DOHH2 (cell line): ENCODE data around the gene FXYD1.

Experiments used
- H3F3A ChIP-seq: fragments of 200-600 bp; sonication (generic), shearing (Covaris generic); 2 replicates; pipeline ENCODE4 v1.6.0; 2016; ENCODE audit warnings: antibody characterized with exemption, mild to moderate bottlenecking; ENCODE audit not compliant: control insufficient read depth, insufficient read depth
- H3K27ac ChIP-seq: fragments of 200-600 bp; sonication (generic); 2 replicates; pipeline ENCODE4 v1.5.1; 2014; ENCODE audit warnings: low read depth, mild to moderate bottlenecking, low read length, moderate library complexity
- H3K27me3 ChIP-seq: fragments of 200-600 bp; sonication (generic); 2 replicates; pipeline ENCODE4 v1.6.1; 2014; ENCODE audit warnings: mild to moderate bottlenecking, low read length, mixed read lengths; ENCODE audit not compliant: control insufficient read depth
- H3K36me3 ChIP-seq: fragments of 200-600 bp; sonication (generic); 2 replicates; pipeline ENCODE4 v1.6.1; 2014; ENCODE audit warnings: mild to moderate bottlenecking, low read length, moderate library complexity, mixed read lengths; ENCODE audit not compliant: control insufficient read depth
- H3K4me1 ChIP-seq: fragments of 200-600 bp; sonication (generic); 2 replicates; pipeline ENCODE4 v1.6.1; 2014; ENCODE audit warnings: mild to moderate bottlenecking, low read length, mixed read lengths; ENCODE audit not compliant: control insufficient read depth
- H3K4me2 ChIP-seq: fragments of 200-600 bp; sonication (generic); 2 replicates; pipeline ENCODE4 v1.6.0; 2014; ENCODE audit warnings: mild to moderate bottlenecking, low read length, moderate library complexity
- H3K4me3 ChIP-seq: fragments of 200-600 bp; sonication (generic); 2 replicates; pipeline ENCODE4 v1.5.1; 2014; ENCODE audit warnings: mild to moderate bottlenecking, low read length, mixed read lengths
- H3K79me2 ChIP-seq: fragments of 200-600 bp; sonication (generic); 2 replicates; pipeline ENCODE4 v1.6.1; 2014; ENCODE audit warnings: mild to moderate bottlenecking, low read length, mixed read lengths; ENCODE audit not compliant: control insufficient read depth
- H3K9me2 ChIP-seq: fragments of 200-600 bp; sonication (generic); replicated peaks from 2 replicates; pipeline ENCODE4 v1.6.1; 2014; ENCODE audit warnings: mild to moderate bottlenecking, low read length, mixed read lengths; ENCODE audit not compliant: control insufficient read depth
- H3K9me3 ChIP-seq: fragments of 200-600 bp; sonication (generic); 2 replicates; pipeline ENCODE4 v1.6.1; 2014; ENCODE audit warnings: antibody characterized with exemption, low read length, mixed read lengths; ENCODE audit not compliant: control insufficient read depth, insufficient read depth
- H4K20me1 ChIP-seq: fragments of 200-600 bp; sonication (generic); 2 replicates; pipeline ENCODE4 v1.6.0; 2014; ENCODE audit warnings: low read depth, mild to moderate bottlenecking, antibody characterized with exemption, low read length, moderate library complexity; ENCODE audit not compliant: control insufficient read depth, insufficient read depth
- EZH2phosphoT487 ChIP-seq: fragments of 200-600 bp; sonication (generic); IDR thresholded peaks from 2 replicates; pipeline ENCODE4 v1.6.1; 2017; ENCODE audit warnings: borderline replicate concordance, mild to moderate bottlenecking, antibody characterized with exemption, low read length, moderate library complexity, mixed read lengths
- TF ChIP-seq, protein P1 (sequence below): fragments of 200-600 bp; sonication (generic); IDR thresholded peaks from one replicate; pipeline ENCODE4 v1.5.1; 2014; ENCODE audit warnings: antibody characterized with exemption, mild to moderate bottlenecking, low read depth, low read length; ENCODE audit not compliant: poor library complexity, severe bottlenecking

The FXYD1 gene

GRCh38 chr19:35162471-35163326 is 24.1 kb downstream of the FXYD1 start:
- H3K9me3 ChIP-seq: no peaks in the 10 kb centered on the region
- peaks cover 14% of the 10 kb centered on the region for H3K4me1 ChIP-seq
- no peaks in the 10 kb centered on the region for H4K20me1 ChIP-seq
- no peaks in the 10 kb centered on the region for H3F3A ChIP-seq
- TF ChIP-seq, protein P1, sequence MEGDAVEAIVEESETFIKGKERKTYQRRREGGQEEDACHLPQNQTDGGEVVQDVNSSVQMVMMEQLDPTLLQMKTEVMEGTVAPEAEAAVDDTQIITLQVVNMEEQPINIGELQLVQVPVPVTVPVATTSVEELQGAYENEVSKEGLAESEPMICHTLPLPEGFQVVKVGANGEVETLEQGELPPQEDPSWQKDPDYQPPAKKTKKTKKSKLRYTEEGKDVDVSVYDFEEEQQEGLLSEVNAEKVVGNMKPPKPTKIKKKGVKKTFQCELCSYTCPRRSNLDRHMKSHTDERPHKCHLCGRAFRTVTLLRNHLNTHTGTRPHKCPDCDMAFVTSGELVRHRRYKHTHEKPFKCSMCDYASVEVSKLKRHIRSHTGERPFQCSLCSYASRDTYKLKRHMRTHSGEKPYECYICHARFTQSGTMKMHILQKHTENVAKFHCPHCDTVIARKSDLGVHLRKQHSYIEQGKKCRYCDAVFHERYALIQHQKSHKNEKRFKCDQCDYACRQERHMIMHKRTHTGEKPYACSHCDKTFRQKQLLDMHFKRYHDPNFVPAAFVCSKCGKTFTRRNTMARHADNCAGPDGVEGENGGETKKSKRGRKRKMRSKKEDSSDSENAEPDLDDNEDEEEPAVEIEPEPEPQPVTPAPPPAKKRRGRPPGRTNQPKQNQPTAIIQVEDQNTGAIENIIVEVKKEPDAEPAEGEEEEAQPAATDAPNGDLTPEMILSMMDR: no peak
- TF ChIP-seq EZH2phosphoT487: no peak
- H3K4me3 ChIP-seq: no peak overlapping the region
- H3K4me2 ChIP-seq: no peak overlapping the region
- peaks cover 68% of the 10 kb centered on the region for H3K36me3 ChIP-seq
- no peak overlapping the region for H3K27ac ChIP-seq
- no peaks in the 10 kb centered on the region for H3K27me3 ChIP-seq
- no peaks in the 10 kb centered on the region for H3K79me2 ChIP-seq
- H3K9me2 ChIP-seq: no peaks in the 10 kb centered on the region

GRCh38 chr19:35164418-35164817 is 25.8 kb downstream of the FXYD1 start:
- H3K4me1 ChIP-seq: peaks cover 14% of the 10 kb centered on the region
- H4K20me1 ChIP-seq: no peaks in the 10 kb centered on the region
- no peaks in the 10 kb centered on the region for H3K79me2 ChIP-seq
- no peaks in the 10 kb centered on the region for H3K9me3 ChIP-seq
- no peak overlapping the region for H3K4me2 ChIP-seq
- no peaks in the 10 kb centered on the region for H3K27me3 ChIP-seq
- TF ChIP-seq, protein P1: no peak
- no peak for TF ChIP-seq EZH2phosphoT487
- peaks cover 56% of the 10 kb centered on the region for H3K36me3 ChIP-seq
- no peaks in the 10 kb centered on the region for H3K9me2 ChIP-seq
- H3K4me3 ChIP-seq: no peak overlapping the region
- no peak overlapping the region for H3K27ac ChIP-seq
- H3F3A ChIP-seq: no peaks in the 10 kb centered on the region

GRCh38 chr19:35165200-35166058 is 26.8 kb downstream of the FXYD1 start:
- Histone ChIP-seq H3K36me3 (peaks cover 55% of the 10 kb centered on the region), H3K4me2 (no peak overlapping the region), H3K79me2 (no peaks in the 10 kb centered on the region), H3K27ac (no peak overlapping the region), H3K9me2 (no peaks in the 10 kb centered on the region), H3K4me1 (peaks cover 14% of the 10 kb centered on the region), H3F3A (no peaks in the 10 kb centered on the region), H3K27me3 (no peaks in the 10 kb centered on the region), H3K9me3 (no peaks in the 10 kb centered on the region), H4K20me1 (no peaks in the 10 kb centered on the region), H3K4me3 (no peak overlapping the region)
- no peak for TF ChIP-seq EZH2phosphoT487
- TF ChIP-seq, protein P1: no peak
